H9 (cell line): ENCODE measurements around the gene C5orf46. TPM values are rescaled to one million over a fixed set of nuclear protein-coding genes. Genes with fewer than 3 reads are reported as not detected.

Source experiments
- DNase-seq: peaks from one replicate; pipeline ENCODE4 v3.0.0-alpha.2; 2017
- H2AFZ ChIP-seq: one replicate; pipeline ENCODE4 v1.6.1; 2013; ENCODE audit warnings: mild to moderate bottlenecking, low read length, control low read depth, moderate library complexity
- H2AK5ac ChIP-seq: 2 replicates; pipeline ENCODE4 v1.6.1; 2013; ENCODE audit warnings: low read length, control low read depth, mixed read lengths; ENCODE audit not compliant: insufficient read length
- H2BK120ac ChIP-seq: one replicate; pipeline ENCODE4 v1.6.1; 2013; ENCODE audit warnings: low read depth, mild to moderate bottlenecking, low read length, control low read depth, inconsistent platforms; ENCODE audit not compliant: poor library complexity, severe bottlenecking
- H2BK12ac ChIP-seq: 2 replicates; pipeline ENCODE4 v1.6.1; 2013; ENCODE audit warnings: low read length, control low read depth, mixed read lengths, low read depth; ENCODE audit not compliant: insufficient read length
- H2BK15ac ChIP-seq: 2 replicates; pipeline ENCODE4 v1.6.1; 2013; ENCODE audit warnings: low read depth, low read length, control low read depth
- H2BK20ac ChIP-seq: one replicate; pipeline ENCODE4 v1.6.1; 2013; ENCODE audit warnings: low read depth, mild to moderate bottlenecking, low read length, control low read depth, inconsistent platforms; ENCODE audit not compliant: poor library complexity, severe bottlenecking
- H2BK5ac ChIP-seq: 2 replicates; pipeline ENCODE4 v1.6.1; 2013; ENCODE audit warnings: low read length, control low read depth, mixed read lengths; ENCODE audit not compliant: insufficient read length
- H3K14ac ChIP-seq: 2 replicates; pipeline ENCODE4 v1.6.1; 2013; ENCODE audit warnings: low read length, control low read depth; ENCODE audit not compliant: insufficient read depth
- H3K18ac ChIP-seq: 2 replicates; pipeline ENCODE4 v1.6.1; 2013; ENCODE audit warnings: low read depth, mild to moderate bottlenecking, mixed read lengths, low read length, control low read depth; ENCODE audit not compliant: insufficient read length
- H3K23ac ChIP-seq: 2 replicates; pipeline ENCODE4 v1.6.1; 2013; ENCODE audit warnings: low read length, control low read depth, mixed read lengths, low read depth; ENCODE audit not compliant: insufficient read length
- H3K23me2 ChIP-seq: 2 replicates; pipeline ENCODE4 v1.6.1; 2013; ENCODE audit warnings: low read depth, mild to moderate bottlenecking, mixed read lengths, low read length, control low read depth; ENCODE audit not compliant: insufficient read length, poor library complexity, severe bottlenecking
- H3K27ac ChIP-seq: 2 replicates; pipeline ENCODE4 v1.5.1; 2013; ENCODE audit warnings: low read length, control low read depth, mixed read lengths, low read depth; ENCODE audit not compliant: insufficient read length
- H3K27me3 ChIP-seq: 2 replicates; pipeline ENCODE4 v1.6.1; 2013; ENCODE audit warnings: low read length, control low read depth, inconsistent platforms; ENCODE audit not compliant: insufficient read depth
- H3K4ac ChIP-seq: 2 replicates; pipeline ENCODE4 v1.6.1; 2013; ENCODE audit warnings: low read depth, mild to moderate bottlenecking, control low read depth, inconsistent platforms, low read length, moderate library complexity
- H3K4me1 ChIP-seq: 2 replicates; pipeline ENCODE4 v1.6.1; 2013; ENCODE audit warnings: low read length, control low read depth, inconsistent platforms; ENCODE audit not compliant: insufficient read depth
- H3K4me2 ChIP-seq: 2 replicates; pipeline ENCODE4 v1.6.1; 2013; ENCODE audit warnings: low read length, control low read depth, mixed read lengths; ENCODE audit not compliant: insufficient read length, insufficient read depth
- H3K56ac ChIP-seq: 2 replicates; pipeline ENCODE4 v1.6.1; 2013; ENCODE audit warnings: low read depth, mild to moderate bottlenecking, mixed read lengths, low read length, control low read depth; ENCODE audit not compliant: insufficient read length
- H3K79me1 ChIP-seq: 2 replicates; pipeline ENCODE4 v1.6.1; 2013; ENCODE audit warnings: low read depth, mild to moderate bottlenecking, moderate library complexity, low read length, control low read depth, inconsistent platforms; ENCODE audit not compliant: insufficient read depth, poor library complexity, severe bottlenecking
- H3K79me2 ChIP-seq: 2 replicates; pipeline ENCODE4 v1.6.1; 2013; ENCODE audit warnings: low read length, control low read depth, inconsistent platforms; ENCODE audit not compliant: insufficient read depth
- H3K9ac ChIP-seq: 2 replicates; pipeline ENCODE4 v1.6.1; 2013; ENCODE audit warnings: low read length, control low read depth, mixed read lengths; ENCODE audit not compliant: insufficient read length; ENCODE audit errors: extremely low read depth
- H3K9me3 ChIP-seq: one replicate; pipeline ENCODE4 v1.6.1; 2013; ENCODE audit warnings: low read depth, low read length, inconsistent platforms; ENCODE audit not compliant: control insufficient read depth
- H3T11ph ChIP-seq: one replicate; pipeline ENCODE4 v1.6.1; 2013; ENCODE audit warnings: mild to moderate bottlenecking, low read length, control low read depth, inconsistent platforms
- H4K20me1 ChIP-seq: one replicate; pipeline ENCODE4 v1.6.1; 2013; ENCODE audit not compliant: control insufficient read depth, insufficient read length, insufficient read depth
- H4K5ac ChIP-seq: 2 replicates; pipeline ENCODE4 v1.6.1; 2013; ENCODE audit warnings: low read depth, mild to moderate bottlenecking, mixed read lengths, low read length, control low read depth; ENCODE audit not compliant: insufficient read length
- H4K8ac ChIP-seq: replicated peaks from 2 replicates; pipeline ENCODE4 v1.6.1; 2013; ENCODE audit warnings: low read length, control low read depth, mixed read lengths, low read depth; ENCODE audit not compliant: insufficient read length
- H4K91ac ChIP-seq: 2 replicates; pipeline ENCODE4 v1.6.1; 2013; ENCODE audit warnings: low read depth, mild to moderate bottlenecking, moderate library complexity, mixed read lengths, low read length, control low read depth; ENCODE audit not compliant: insufficient read length
- H3K27ac Mint-ChIP-seq, 3 experiments: 2 replicates in 2 of 3; 3 replicates in 1 of 3; pipeline ENCODE4 v1.8.0; 2020 to 2021; ENCODE audit warnings: mixed read lengths in 3 of 3, mild to moderate bottlenecking in 1 of 3, moderate library complexity in 1 of 3
- H3K27me3 Mint-ChIP-seq: 2 replicates; pipeline ENCODE4 v1.8.0; 2021; ENCODE audit warnings: low read depth, mild to moderate bottlenecking, moderate library complexity, mixed read lengths
- H3K36me3 Mint-ChIP-seq, 3 experiments: 2 replicates in 2 of 3; 3 replicates in 1 of 3; pipeline ENCODE4 v1.8.0; 2020 to 2021; ENCODE audit warnings: low read depth in 3 of 3, mixed read lengths in 3 of 3; ENCODE audit not compliant: insufficient read depth in 1 of 3
- H3K4me1 Mint-ChIP-seq, 2 experiments: 2 replicates each; pipeline ENCODE4 v1.8.0; 2020; ENCODE audit warnings: mixed read lengths in 2 of 2
- H3K4me3 Mint-ChIP-seq, 2 experiments: 2 replicates in 1 of 2; 3 replicates in 1 of 2; pipeline ENCODE4 v1.8.0; 2020 to 2021; ENCODE audit warnings: mild to moderate bottlenecking in 2 of 2, mixed read lengths in 2 of 2, moderate library complexity in 1 of 2
- H3K9me3 Mint-ChIP-seq, 2 experiments: 2 replicates in 1 of 2; 3 replicates in 1 of 2; pipeline ENCODE4 v1.8.0; 2020; ENCODE audit warnings: mild to moderate bottlenecking in 2 of 2, mixed read lengths in 2 of 2, moderate library complexity in 1 of 2
- WGBS: extraction: QIAGEN DNeasy Blood & Tissue Kit; methylation state at CpG from one replicate; pipeline ENCODE4 v1.1.7; 2013; ENCODE audit warnings: missing lambda C conversion rate, low lambda C conversion rate, mixed read lengths; ENCODE audit not compliant: insufficient read length; ENCODE audit errors: extremely low coverage; 5-methylcytosine and 5-hydroxymethylcytosine counted together
- total RNA-seq: library from RNA; stranded (reverse); gene quantifications from 2 replicates; pipeline ENCODE4 v1.2.1, GENCODE V29; 2021
- TF ChIP-seq, protein P1 (sequence below): fragments of 200-600 bp; sonication (generic); conservative IDR thresholded peaks from 3 replicates; pipeline ENCODE4 v1.8.0; 2021; ENCODE audit warnings: antibody characterized with exemption, mild to moderate bottlenecking

Gene C5orf46
- total RNA-seq, 1 experiment from 2014 or later, result not detected

DNA sequence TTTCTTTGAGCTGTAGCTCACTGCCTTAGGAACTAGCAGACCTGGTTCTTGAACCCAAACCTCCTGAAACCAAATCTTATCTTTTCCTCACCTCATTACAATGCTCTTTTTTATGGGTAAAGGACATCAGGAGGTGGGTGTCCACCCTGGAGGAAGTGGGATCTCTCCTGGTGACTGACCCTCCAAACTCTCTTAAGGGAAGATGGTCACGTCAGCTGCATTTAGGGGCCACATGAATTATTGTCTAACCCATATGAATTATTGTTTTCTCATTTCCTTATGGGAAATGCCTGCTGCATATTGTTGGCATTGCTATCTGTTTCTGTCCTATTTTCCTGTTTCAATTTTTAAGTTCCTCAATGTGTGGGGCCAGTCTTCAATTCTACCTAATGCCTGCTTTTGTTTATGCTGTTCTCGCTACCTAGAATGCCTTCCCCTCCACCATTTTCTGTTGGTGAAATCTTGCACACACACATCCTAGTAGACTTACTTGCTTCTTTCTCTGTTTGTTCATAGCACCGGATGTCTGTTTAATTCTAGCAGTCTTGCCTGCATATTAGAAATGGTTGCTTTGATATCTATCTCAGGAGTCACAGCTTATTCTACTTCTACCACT is 52.9 kb downstream of the C5orf46 start:
- Histone ChIP-seq H4K20me1 (no peaks in the 10 kb centered on the region), H2BK5ac (no peak overlapping the region), H3T11ph (no peak overlapping the region), H2BK12ac (no peak overlapping the region), H3K4me1 (no peaks in the 10 kb centered on the region), H3K79me1 (no peaks in the 10 kb centered on the region), H3K56ac (no peak overlapping the region), H3K23me2 (no peaks in the 10 kb centered on the region), H3K4me2 (no peak overlapping the region), H2BK20ac (no peak overlapping the region), H3K79me2 (no peaks in the 10 kb centered on the region), H3K14ac (no peak overlapping the region), H3K27me3 (no peaks in the 10 kb centered on the region), H3K27ac (no peak overlapping the region), H3K23ac (no peak overlapping the region), H3K4ac (no peak overlapping the region), H3K9me3 (no peaks in the 10 kb centered on the region), H2AK5ac (no peak overlapping the region), H3K18ac (no peak overlapping the region), H2BK120ac (no peak overlapping the region), H4K91ac (no peak overlapping the region), H2AFZ (no peak overlapping the region), H3K9ac (no peak overlapping the region), H4K5ac (no peak overlapping the region), H4K8ac (no peak overlapping the region), H2BK15ac (no peak overlapping the region)
- DNase-seq, result no peak
- H3K9me3 Mint-ChIP-seq, result no peaks in the 10 kb centered on the region
- H3K4me1 Mint-ChIP-seq, result peaks cover 13 to 26% of the 10 kb centered on the region in 2 experiments
- WGBS, result no CpG with 5 or more reads among the region's 3 CpGs
- no peaks in the 10 kb centered on the region; a peak in 1 of 7 replicates for H3K36me3 Mint-ChIP-seq
- H3K27ac Mint-ChIP-seq, result no peak overlapping the region
- peaks cover 4% of the 10 kb centered on the region for H3K27me3 Mint-ChIP-seq
- H3K4me3 Mint-ChIP-seq, result no peak overlapping the region
- TF ChIP-seq, protein P1, sequence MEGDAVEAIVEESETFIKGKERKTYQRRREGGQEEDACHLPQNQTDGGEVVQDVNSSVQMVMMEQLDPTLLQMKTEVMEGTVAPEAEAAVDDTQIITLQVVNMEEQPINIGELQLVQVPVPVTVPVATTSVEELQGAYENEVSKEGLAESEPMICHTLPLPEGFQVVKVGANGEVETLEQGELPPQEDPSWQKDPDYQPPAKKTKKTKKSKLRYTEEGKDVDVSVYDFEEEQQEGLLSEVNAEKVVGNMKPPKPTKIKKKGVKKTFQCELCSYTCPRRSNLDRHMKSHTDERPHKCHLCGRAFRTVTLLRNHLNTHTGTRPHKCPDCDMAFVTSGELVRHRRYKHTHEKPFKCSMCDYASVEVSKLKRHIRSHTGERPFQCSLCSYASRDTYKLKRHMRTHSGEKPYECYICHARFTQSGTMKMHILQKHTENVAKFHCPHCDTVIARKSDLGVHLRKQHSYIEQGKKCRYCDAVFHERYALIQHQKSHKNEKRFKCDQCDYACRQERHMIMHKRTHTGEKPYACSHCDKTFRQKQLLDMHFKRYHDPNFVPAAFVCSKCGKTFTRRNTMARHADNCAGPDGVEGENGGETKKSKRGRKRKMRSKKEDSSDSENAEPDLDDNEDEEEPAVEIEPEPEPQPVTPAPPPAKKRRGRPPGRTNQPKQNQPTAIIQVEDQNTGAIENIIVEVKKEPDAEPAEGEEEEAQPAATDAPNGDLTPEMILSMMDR, result no peak
